ENCODE measurements around the gene MRPL24.

The MRPL24 gene

GRCh38 chr1:156712626-156713025 lies 28.3 kb downstream of the MRPL24 start:
- H3K27ac ChIP-seq (replicated peaks), result no peak overlapping the region
- no peak overlapping the region for H3K4me3 ChIP-seq (replicated peaks; ENCODE audit: insufficient read depth, low read length)
- peaks cover 7% of the 10 kb centered on the region for H3K27me3 ChIP-seq (ENCODE audit: insufficient read depth, poor library complexity, severe bottlenecking)
- no peak for DNase-seq (ENCODE audit: low read depth in 1 of 2, low spot score in 1 of 2)
- TF ChIP-seq REST (IDR thresholded peaks at IDR 0.05; ENCODE audit: insufficient replicate concordance, low read depth), result no peak
- TF ChIP-seq SPI1 (IDR thresholded peaks at IDR 0.05; ENCODE audit: borderline replicate concordance, low read depth), result no peak
- TF ChIP-seq POLR2AphosphoS5 (IDR thresholded peaks at IDR 0.05; ENCODE audit: low read depth), result no peak
- TF ChIP-seq, protein P1, sequence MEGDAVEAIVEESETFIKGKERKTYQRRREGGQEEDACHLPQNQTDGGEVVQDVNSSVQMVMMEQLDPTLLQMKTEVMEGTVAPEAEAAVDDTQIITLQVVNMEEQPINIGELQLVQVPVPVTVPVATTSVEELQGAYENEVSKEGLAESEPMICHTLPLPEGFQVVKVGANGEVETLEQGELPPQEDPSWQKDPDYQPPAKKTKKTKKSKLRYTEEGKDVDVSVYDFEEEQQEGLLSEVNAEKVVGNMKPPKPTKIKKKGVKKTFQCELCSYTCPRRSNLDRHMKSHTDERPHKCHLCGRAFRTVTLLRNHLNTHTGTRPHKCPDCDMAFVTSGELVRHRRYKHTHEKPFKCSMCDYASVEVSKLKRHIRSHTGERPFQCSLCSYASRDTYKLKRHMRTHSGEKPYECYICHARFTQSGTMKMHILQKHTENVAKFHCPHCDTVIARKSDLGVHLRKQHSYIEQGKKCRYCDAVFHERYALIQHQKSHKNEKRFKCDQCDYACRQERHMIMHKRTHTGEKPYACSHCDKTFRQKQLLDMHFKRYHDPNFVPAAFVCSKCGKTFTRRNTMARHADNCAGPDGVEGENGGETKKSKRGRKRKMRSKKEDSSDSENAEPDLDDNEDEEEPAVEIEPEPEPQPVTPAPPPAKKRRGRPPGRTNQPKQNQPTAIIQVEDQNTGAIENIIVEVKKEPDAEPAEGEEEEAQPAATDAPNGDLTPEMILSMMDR (IDR thresholded peaks at IDR 0.05; ENCODE audit: insufficient read depth, low read length), result no peak
- TF ChIP-seq GABPA (IDR thresholded peaks at IDR 0.05; ENCODE audit: low read depth), result no peak

DNA sequence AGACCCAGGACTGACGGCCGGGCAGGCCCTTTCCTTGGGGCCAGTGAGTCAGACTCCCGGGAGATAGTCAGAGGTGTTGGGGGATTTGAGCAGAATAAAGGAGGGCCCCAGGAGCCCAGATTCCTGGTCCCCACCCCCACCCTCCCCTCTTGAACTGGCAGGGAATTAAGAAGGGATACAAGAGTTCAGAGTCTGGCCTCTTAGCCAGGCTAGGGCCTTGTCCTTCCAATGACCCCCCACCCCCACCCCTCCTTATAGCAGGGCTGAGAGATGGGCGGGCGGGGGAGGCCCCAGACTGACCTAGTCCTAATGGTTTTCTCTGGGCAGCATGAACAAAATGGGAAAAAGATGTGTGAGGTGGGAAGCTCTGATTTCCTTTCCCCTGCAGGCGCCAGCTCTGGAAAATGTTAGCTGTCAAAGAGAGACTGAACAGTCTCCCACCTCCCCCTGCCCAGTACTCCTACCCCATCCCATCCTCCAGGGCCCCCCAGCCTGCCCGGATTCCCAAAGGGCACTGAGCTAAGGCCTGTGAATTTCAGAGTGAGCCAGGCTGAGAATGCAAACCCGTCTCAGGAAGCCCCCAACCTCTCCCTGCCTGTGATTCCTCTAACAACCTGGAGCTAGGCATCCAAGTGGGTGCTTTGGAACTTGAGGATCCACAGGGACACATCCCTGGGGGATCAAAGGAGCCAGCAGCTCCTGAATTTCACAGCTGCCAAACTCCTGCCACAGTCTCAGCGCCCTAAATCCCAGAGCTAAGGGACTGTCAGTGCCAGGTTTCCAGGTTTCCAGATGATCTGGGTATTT lies 29.7 kb downstream of the MRPL24 start:
- Histone ChIP-seq H3K27me3 (ENCODE audit: insufficient read depth, poor library complexity, severe bottlenecking) (peaks cover 14% of the 10 kb centered on the region), H3K4me3 (replicated peaks; ENCODE audit: insufficient read depth, low read length) (no peak overlapping the region), H3K27ac (replicated peaks) (no peak overlapping the region)
- no peak for DNase-seq (ENCODE audit: low read depth in 1 of 2, low spot score in 1 of 2)
- no peak for TF ChIP-seq GABPA (IDR thresholded peaks at IDR 0.05; ENCODE audit: low read depth)
- no peak for TF ChIP-seq REST (IDR thresholded peaks at IDR 0.05; ENCODE audit: insufficient replicate concordance, low read depth)
- TF ChIP-seq, protein P1 (IDR thresholded peaks at IDR 0.05; ENCODE audit: insufficient read depth, low read length), result no peak
- TF ChIP-seq SPI1 (IDR thresholded peaks at IDR 0.05; ENCODE audit: borderline replicate concordance, low read depth), result no peak
- no peak for TF ChIP-seq POLR2AphosphoS5 (IDR thresholded peaks at IDR 0.05; ENCODE audit: low read depth)

GRCh38 chr1:156709757-156710489 lies 31.0 kb downstream of the MRPL24 start:
- no peak for TF ChIP-seq POLR2AphosphoS5 (IDR thresholded peaks at IDR 0.05; ENCODE audit: low read depth)
- no peak for TF ChIP-seq REST (IDR thresholded peaks at IDR 0.05; ENCODE audit: insufficient replicate concordance, low read depth)
- TF ChIP-seq GABPA (IDR thresholded peaks at IDR 0.05; ENCODE audit: low read depth), result no peak
- TF ChIP-seq, protein P1 (IDR thresholded peaks at IDR 0.05; ENCODE audit: insufficient read depth, low read length), result no peak
- TF ChIP-seq SPI1 (IDR thresholded peaks at IDR 0.05; ENCODE audit: borderline replicate concordance, low read depth), result no peak
- no peak overlapping the region for H3K27ac ChIP-seq (replicated peaks)
- no peak overlapping the region for H3K4me3 ChIP-seq (replicated peaks; ENCODE audit: insufficient read depth, low read length)
- DNase-seq (ENCODE audit: low read depth in 1 of 2, low spot score in 1 of 2), result no peak
- H3K27me3 ChIP-seq (ENCODE audit: insufficient read depth, poor library complexity, severe bottlenecking), result peaks cover 27% of the 10 kb centered on the region

Measured in HL-60 (cell line).